G401.6 (cell line): ENCODE measurements around the gene GCC1.

Experiments used
- FAIRE-seq: peaks from 2 replicates; lab custom pipeline; 2012; peaks lifted over from hg19 to GRCh38; lab: Jason Lieb, UNC

GCC1 gene, protein sequence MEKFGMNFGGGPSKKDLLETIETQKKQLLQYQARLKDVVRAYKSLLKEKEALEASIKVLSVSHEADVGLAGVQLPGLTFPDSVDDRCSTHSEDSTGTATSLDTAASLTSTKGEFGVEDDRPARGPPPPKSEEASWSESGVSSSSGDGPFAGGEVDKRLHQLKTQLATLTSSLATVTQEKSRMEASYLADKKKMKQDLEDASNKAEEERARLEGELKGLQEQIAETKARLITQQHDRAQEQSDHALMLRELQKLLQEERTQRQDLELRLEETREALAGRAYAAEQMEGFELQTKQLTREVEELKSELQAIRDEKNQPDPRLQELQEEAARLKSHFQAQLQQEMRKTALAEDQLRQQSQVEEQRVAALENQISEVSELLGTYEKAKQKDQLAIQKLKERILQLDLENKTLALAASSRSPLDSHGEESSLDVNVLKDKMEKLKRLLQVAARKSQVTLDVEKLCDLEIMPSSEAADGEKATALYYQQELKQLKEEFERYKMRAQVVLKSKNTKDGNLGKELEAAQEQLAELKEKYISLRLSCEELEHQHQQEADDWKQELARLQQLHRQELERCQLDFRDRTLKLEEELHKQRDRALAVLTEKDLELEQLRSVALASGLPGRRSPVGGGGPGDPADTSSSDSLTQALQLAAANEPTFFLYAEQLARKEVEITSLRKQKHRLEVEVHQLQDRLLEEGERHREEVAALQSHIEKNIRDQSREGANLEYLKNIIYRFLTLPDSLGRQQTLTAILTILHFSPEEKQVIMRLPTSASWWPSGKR

DNA sequence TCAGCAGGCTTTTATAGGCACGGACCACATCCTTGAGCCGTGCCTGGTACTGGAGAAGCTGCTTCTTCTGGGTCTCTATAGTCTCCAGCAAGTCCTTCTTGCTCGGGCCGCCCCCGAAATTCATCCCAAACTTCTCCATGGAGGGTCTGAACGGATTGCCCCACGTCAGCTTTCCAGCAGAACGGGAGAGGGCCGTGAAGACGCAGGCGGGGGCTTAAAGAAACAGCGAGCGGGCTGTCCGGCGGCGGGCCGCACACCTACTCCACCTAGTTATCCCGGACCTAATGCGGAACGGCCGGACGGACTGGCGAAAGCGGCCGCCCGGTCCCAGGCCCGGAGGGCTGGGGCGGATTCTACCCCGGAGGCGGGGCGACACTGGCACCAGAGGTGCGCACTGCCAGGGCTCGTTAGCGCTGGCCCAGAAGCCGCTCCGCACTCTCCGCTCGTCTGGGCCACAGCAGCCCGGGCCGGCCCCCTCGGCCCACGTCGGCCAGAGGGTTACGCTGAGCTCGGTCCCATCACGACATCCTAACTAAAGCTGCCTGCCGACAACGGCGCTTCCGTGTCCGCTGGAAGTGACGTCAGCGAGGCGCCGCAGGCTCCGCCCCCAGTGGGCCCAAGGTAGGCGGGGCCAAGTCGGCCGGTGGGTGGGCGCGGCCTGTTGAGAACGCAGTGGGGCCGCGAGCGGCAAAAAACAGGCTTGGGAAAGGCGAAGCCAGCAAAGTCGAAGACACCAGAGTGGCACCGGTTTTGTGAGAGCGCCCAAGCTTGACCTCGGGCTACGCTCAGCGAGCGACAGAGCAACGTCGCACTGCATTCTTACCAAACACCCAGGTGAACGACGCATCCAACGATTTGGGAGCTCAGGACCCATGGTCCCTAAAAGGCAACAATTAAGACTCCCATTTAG is at the start of gene GCC1:
GCC1 (minus strand) TSS at position 553 of the 910 bp plus-strand sequence; CDS start at position 139, 414 bp downstream.
- FAIRE-seq, result no peak

DNA sequence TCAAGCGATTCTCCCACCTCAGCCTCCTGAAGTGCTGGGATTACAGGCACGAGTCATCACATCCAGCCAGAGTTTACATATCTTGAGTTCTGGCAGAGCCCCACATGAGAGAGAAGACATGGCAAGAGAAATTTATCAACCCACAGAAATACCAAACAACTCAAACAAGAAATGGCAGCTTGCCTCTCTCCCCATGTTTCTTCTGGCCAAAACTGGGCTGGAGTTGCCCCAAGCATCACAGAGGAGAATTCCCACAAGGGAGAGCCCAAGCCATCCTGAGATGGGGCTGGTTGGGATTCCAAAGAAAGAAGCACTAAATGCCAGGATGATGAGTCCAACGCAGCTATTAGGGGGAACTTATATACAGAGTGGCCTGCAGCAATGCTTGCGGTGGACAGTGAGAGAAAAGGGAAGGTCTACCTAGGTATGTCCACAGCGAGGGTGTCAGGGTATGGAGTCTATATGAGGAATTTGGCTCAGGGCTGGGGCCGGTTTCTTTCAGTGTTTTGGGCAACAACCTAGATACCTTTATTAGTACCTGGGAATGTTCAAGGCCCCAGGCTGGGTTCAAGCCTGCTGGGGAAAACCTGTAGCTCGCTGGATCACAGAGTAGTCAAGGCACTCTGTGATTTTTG is 47.0 kb upstream of the GCC1 start:
- no peak for FAIRE-seq

DNA sequence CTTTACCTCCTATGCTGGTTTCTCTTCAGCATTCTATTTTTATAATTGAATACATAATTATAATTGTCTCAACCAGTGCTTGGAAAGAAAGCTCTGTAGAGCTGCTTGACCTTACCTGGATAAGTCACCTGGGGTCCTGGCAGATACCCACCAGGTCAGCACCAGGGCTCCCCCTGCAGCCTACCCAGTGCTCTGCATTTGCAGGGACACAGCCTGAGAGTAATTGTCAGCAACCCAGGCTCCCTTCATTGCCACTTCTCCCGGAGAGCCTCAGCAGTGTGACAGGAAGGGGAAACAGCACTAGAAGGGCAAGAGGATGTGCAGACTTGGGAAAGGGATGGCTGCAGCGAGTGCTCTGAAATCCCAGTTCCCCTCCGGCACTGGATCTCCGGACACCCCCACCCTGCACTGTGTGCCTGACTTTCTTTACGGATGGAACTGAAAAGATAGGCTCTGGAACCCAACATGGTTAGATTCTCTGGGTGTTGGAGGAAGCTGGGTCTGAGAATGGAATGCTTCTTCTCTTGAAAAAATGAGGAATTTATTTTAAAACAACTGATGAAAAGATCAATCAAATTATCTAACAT is 44.0 kb upstream of the GCC1 start:
- no peak for FAIRE-seq

DNA sequence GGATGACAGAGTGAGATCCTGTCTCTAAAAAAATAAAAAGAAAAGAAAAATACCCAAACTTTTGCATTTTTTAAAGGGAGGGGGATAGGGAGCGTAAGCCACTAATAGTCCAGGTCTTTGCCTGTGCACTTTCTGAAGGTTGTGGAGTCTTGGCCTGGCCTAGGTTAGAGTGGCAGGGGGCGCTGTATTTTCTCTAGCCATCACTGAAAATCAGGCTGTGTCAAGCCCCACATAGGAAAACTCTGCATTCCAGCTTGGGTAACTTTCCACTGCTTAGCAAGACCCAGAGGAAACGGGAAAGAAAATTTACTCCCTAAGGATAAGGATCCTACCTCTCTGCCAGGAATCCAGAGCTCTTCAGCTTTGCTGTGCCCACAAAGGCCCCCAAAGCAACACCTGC is 43.0 kb upstream of the GCC1 start:
- no peak for FAIRE-seq

DNA sequence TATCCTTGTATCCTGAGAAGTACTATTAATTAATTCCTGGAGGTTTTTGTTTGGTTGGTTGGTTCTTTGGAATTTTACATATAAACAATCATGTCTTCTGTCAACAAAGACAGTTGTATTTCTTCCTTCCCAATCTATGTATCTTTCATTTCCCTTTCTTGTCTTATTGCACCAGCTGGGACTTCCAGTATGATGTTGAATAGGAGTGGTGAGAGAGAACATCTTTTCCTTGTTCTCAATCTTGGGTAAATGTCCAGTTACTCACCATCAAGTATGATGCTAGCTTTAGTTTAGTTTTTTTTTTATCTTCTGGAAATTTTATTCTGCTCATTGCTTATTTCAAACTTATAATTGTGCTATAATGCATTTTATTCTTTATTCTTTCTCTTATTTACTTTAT is 39.9 kb upstream of the GCC1 start:
- FAIRE-seq, result no peak

DNA sequence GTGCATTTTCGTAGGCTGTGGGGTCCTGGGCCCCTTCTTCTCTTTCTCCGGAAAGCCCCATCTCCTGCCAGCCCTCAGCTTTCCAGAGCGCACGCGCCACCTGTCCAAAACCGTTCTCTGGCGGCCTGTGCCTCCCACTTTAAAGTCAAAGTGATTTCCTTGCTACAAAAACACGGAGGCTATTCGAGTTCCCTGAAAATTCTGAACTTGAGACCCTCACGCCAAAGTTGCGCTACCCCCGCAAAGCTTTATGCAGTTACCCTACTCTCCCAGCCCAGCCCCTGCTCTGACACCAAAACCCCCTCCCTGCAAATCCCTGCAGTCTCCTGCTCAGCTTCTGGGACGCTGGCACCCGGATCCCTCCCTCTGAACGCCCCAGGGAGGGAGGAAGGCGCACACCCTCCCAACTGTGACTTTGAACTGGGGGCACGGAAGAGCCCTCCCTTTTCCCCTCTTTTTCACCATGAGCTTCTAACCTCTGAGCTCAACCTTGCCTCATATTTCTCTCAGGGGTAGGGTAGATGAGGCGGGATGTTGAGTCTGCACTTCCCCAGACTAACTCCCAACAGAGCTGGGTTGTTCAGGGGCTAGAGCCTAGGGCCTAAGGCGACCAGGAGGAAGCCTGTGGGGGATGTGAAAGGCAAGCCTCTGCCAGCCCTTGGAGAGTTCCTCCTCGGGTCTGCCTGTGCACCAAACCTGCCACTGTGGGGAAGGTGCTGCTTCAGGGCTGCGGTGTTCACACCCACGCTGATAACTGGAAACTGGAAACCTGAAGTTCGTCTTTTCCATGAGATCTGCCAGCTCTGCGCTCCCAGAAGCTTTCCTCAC is 35.2 kb upstream of the GCC1 start:
- no peak for FAIRE-seq

DNA sequence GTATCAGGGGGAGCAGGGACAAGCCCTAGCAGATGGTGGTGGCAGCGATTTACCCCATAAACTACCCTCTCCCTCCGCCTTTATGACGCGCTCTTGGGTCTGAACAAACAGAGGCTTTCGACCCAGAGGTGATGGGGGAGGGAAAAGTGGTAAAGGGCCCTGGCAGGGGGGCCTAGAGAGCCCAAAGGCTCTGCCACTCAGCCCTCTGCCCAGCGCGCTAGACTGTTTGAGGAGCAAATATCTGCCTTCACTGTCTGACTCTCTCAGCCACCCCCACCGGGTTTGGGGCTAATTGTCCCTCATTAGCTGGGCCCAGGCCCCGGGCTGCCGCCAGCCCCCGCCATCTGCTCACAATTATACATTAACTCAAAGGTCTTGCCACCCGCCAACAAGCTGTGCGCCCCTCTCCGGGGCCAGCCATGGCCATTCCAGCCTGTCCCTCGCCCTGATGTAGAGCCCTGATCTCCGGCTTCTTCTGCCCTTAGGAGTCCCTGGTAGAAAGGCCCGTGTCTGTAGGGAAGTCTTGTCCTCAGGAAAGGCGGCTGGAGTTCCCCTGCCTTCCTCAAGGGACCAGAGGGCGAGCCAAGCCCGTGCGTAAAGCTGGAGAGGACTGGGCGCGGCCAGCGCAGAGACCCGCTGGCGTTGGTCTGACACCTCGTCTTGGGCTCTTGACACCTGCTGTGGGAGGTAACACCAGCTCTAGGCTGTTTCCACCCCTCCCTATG is 34.4 kb upstream of the GCC1 start:
- no peak for FAIRE-seq

DNA sequence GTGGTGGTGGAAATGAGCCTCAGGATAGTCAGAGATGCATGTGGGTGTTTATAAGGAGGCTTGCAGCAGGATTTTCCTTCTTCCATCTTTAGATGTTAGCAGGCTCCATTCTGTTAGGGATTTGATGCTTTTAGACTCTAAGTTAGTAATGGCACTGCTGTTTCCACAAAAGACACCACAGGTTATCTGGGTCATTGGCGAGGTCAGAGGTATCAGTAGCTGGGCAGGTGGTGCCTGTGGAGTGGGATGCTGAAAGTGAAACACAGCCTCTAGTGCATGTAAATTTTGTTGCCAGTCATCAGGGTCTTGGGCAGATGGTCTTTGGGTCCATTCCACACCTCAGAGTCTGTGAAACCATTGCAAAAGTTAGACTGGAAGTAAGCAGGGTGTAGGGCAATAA is 33.4 kb upstream of the GCC1 start:
- no peak for FAIRE-seq

DNA sequence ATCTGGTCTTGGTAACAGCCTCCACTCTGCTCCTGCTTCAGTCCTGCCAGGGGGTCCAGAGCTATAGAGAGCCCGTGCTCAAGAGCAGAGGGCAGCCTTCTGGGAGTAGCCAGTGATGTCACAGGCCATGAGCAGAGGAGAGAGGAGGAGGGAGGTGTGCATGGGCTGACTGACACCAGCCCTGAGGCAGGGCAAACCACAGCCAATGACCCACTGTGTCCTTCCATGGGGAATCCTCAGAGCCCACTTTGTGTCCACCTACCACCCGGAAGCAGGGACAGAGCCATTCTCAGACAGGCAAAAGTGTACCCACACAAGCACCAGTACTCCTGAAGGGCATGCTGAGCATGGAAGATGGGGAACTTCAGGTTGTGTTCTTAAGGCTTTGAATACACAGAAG is 32.6 kb upstream of the GCC1 start, which contains the start of gene PAX4:
PAX4 (minus strand) TSS at position 101 of the 400 bp plus-strand sequence. CDS start 2,214 bp downstream, outside the sequence.
- no peak for FAIRE-seq

DNA sequence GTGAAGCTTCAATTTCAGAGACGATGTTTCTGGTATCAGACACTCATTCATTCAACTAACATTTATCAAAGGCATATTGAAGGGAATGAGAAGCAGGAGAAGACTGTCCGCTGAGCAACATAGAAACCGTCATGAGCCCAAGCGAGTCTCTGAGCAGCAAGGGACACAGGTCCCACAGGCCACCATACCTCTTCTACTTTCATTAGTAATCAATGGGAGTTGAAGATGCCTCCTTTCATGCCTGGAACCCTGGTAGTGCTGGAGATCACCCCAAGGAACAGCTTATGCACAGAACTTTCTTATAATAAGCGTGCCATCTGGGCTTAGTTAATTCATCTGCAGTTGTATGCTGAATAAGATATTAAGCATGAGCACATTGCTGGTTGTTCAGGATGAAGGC is 31.3 kb upstream of the GCC1 start:
- FAIRE-seq, result no peak

DNA sequence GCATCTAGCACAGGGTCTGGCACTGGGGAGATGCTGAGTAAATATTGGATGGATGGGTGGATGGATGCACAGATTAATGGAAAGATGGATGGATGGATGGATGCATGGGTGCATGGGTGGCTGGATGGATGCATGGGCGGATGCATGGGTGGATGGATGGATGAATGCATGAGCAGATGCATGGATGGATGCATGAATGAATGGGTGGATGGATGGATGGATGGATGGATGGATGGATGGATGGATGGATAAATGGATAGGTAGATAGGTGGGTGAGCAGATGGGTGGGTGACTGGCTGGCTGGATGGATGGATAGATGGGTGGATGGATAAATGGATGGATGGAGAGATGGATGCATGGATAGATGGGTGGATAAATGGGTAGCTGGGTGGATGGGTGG is 26.9 kb upstream of the GCC1 start:
- FAIRE-seq, result no peak

DNA sequence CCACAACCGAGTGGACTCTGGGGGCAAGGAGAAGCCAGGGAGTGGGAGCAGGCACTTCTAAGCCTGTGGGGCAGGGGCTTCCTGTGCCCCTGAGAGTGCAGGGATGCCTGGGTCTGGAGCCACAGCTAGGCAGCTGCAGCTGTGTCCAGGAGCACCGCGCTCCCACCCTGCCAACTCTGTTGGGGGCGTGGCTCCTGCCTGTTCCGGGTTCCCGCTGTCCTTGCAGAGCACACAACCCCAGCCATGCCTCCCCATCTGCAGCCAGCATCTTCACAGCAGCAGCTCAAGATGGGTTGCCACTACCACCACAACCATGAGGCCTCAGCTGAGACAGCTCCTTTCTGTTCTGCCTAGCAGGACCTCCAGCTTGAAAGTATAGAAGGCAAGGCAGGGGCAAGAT is 23.9 kb upstream of the GCC1 start:
- FAIRE-seq, result no peak

DNA sequence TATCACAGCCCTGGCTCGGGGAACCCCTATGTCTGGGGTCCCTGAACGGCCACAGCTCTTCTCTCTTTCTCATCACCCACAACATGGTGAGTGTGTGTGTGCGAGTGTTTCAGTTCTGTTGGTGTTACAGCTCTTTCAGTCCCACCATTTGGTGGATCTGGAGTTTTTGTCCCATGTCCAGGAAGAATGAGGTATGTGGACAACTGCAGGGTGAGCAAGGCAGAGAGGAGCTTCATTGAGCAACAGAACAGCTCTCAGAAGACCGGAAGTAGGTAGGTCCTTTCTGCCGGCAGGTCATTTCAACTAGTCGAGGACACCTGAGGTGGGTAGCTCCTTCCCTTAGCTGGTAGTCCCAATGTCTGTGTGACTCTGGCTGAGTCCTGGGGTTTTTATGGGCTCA is 23.1 kb upstream of the GCC1 start:
- FAIRE-seq, result no peak

DNA sequence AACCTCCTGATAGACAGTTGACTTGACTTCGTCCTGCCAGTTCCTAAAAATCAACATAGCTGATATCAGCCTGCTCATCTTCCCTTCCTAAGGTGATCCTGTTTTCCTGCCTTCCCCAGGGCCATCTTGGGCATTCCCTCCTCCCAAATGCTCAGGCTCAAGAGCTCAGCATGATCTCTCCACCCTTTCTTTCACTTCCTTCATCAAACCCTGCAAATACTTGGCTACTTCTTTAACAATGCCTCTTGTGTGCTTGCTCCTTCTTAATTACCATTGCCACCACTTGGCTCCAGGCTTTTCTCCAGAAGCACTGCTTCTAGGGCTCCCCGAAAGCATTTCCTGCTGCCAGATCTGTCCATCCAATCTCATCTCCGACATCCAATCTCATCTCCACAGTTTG is 15.5 kb upstream of the GCC1 start:
- FAIRE-seq, result no peak

DNA sequence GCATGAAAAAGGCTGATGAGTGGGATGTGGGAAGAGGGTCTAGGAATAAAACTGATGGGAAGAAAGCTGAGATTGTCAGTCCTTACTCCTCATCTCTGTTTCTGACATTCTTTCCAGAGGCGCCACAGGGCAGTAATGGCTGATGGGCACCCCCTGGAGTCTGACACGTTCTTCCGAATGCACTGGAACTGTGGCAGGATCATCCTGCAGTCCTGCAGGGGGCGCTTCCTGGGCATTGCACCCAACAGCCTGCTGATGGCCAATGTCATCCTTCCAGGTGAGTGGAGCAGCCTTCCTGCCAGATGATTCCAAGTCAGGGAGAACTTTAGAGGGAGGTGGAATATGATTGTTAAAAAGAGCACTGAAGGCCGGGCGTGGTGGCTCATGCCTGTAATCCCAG is 12.9 kb upstream of the GCC1 start:
- FAIRE-seq, result no peak

DNA sequence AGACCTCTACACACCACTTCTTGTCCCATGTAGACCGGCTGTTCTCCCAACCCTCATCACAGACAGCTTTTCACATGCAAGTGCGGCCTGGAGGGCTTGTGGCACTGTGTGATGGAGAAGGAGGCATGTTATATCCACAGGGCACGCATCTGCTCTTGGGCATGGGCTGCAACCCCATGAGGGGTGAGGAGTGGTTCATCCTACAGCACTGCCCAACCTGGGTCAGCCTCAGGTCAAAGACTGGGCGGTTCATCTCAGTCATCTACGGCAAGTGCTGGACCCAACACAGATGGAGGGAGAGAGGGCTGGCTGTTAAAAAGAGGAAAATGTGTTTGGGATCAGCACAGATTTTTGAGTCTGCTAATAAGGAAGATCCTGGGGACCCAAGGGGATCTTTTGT is 10.3 kb upstream of the GCC1 start:
- no peak for FAIRE-seq

DNA sequence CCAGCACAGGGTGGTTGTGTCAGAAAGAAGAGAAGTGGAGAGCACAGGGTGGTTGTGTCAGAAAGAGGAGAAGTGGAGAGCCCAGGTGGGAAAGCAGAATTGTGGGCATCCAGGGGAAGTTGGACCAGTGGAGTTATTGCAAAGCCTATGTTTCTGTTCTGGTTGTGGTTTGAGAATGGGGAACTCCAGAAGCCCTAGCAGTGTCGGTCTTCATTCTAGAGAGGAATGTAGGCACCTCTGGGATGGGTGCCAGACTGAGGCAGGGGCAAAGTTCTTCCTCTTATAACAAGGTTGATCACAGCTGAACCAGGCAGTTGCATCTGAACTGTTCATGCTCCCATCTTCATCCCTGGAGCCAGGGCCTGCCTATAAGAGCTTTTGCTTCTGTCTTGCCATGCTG is 9.1 kb upstream of the GCC1 start:
- FAIRE-seq, result no peak

DNA sequence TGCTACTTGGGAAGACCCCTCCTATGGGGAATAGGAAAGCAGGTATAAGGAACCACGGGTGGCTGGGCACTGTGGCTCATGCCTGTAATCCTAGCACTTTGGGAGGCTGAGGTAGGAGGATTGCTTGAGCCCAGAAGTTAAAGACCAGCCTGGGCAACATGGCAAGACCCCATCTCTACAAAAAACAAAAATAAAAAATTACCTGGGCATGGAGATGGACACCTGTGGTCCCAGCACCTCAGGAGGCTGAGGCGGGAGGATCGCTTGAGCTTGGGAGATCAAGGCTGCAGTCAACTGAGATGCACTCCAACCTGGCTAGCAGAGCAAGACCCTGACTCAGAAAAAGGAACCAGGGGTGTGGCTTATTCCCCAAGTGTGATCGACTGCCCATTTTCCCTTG is 7.2 kb upstream of the GCC1 start:
- FAIRE-seq, result no peak

DNA sequence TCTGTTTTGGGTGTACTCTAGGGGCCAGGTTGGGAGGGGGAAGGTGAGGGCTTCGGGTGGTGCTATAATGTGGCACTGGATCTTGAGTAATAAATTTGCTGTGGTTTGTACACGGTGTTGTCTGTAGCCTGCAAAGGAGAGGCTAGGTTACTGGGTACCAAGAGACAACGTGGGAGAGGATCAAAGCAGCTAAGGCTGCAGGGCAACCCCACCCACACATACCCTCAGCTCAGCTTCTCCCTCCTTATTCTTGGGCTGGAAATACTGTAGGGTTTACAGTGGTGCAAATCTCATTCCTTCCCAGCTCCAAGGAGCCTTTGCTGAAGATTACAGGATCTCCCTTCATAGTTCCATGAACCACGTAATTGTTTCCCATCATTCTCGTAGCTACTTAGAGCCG is 6.2 kb upstream of the GCC1 start:
- no peak for FAIRE-seq

DNA sequence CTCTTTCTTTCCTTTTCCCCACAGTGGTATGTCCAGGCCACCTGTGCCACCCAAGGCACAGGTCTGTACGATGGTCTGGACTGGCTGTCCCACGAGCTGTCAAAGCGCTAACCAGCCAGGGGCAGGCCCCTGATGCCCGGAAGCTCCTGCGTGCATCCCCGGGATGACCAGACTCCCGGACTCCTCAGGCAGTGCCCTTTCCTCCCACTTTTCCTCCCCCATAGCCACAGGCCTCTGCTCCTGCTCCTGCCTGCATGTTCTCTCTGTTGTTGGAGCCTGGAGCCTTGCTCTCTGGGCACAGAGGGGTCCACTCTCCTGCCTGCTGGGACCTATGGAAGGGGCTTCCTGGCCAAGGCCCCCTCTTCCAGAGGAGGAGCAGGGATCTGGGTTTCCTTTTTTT is 5.8 kb upstream of the GCC1 start:
- FAIRE-seq, result no peak
